ENCODE data around the gene AKAP13.
"Not testable (repeated sequence)": the region's sequence is repeated elsewhere in the genome, so short reads cannot be mapped to it uniquely, and the experiment has no call there.

The AKAP13 gene

DNA sequence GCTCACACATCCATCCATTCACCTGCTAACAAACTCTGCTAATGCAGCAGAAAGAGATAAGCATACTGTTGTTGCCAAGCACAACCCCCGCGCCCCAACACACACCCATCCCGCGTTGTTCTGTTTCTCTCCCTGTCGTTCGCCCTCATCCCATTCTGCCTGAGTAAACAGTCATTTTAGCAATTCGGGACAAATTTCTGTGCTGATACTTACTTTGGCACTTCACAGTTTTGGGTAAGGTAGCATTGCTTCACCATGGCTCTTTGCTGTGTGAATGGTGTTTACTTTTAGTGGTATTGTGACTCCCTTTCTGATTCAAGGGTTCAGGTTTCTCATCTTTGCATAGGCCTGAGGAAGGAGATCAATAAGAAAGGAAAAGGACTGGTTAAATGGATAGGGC, 149.7 kb downstream of the AKAP13 start:
- TF ChIP-seq, protein P1, sequence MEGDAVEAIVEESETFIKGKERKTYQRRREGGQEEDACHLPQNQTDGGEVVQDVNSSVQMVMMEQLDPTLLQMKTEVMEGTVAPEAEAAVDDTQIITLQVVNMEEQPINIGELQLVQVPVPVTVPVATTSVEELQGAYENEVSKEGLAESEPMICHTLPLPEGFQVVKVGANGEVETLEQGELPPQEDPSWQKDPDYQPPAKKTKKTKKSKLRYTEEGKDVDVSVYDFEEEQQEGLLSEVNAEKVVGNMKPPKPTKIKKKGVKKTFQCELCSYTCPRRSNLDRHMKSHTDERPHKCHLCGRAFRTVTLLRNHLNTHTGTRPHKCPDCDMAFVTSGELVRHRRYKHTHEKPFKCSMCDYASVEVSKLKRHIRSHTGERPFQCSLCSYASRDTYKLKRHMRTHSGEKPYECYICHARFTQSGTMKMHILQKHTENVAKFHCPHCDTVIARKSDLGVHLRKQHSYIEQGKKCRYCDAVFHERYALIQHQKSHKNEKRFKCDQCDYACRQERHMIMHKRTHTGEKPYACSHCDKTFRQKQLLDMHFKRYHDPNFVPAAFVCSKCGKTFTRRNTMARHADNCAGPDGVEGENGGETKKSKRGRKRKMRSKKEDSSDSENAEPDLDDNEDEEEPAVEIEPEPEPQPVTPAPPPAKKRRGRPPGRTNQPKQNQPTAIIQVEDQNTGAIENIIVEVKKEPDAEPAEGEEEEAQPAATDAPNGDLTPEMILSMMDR (IDR thresholded peaks at IDR 0.05; ENCODE audit: control insufficient read depth, insufficient read depth, low read depth, low read length, missing control alignments), result no peak
- H3K4me3 ChIP-seq (ENCODE audit: control insufficient read depth, low read depth, low read length), result no peak overlapping the region
- no peak for DNase-seq (ENCODE audit: low read depth)

DNA sequence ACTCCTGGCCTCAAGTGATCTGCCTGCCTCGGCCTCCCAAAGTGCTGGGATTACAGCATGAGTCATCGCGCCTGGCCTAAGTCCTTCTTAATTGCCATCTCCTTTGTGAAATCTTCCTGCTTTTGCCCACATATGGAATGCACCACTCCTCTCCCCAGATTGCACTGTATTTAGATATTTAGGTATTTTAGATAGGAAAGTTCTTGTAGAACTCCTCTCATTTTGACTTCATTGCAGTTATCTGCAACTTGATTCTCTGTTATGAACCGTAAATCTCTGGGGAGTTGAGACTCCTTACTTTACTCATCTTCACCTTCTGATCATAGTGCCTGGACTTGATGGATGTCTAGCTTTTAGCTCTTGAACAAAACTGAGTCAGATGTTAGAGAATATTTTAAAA, 150.7 kb downstream of the AKAP13 start:
- TF ChIP-seq, protein P1 (IDR thresholded peaks at IDR 0.05; ENCODE audit: control insufficient read depth, insufficient read depth, low read depth, low read length, missing control alignments), result no peak
- DNase-seq (ENCODE audit: low read depth), result no peak
- no peak overlapping the region for H3K4me3 ChIP-seq (ENCODE audit: control insufficient read depth, low read depth, low read length)

DNA sequence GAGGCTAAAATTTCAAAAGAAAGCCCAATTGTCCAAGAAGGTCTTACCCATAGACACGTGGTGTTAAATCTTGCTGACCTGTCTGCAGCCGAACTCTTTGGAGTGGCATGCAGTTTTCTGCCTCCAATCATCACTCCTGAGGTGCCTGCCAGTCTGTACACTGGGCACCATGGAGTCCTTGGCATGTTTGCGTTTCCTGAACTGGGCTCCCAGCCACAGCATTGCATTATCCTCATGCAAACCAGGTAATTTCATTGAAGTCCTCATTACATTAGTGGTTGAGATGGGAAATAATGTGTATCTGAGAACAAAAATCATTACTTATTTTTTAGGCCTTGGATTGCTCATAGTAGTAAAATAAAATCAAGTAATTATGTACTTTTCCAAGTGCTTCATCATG, 152.3 kb downstream of the AKAP13 start:
- no peak overlapping the region for H3K4me3 ChIP-seq (ENCODE audit: control insufficient read depth, low read depth, low read length)
- DNase-seq (ENCODE audit: low read depth), result no peak
- TF ChIP-seq, protein P1 (IDR thresholded peaks at IDR 0.05; ENCODE audit: control insufficient read depth, insufficient read depth, low read depth, low read length, missing control alignments), result no peak

DNA sequence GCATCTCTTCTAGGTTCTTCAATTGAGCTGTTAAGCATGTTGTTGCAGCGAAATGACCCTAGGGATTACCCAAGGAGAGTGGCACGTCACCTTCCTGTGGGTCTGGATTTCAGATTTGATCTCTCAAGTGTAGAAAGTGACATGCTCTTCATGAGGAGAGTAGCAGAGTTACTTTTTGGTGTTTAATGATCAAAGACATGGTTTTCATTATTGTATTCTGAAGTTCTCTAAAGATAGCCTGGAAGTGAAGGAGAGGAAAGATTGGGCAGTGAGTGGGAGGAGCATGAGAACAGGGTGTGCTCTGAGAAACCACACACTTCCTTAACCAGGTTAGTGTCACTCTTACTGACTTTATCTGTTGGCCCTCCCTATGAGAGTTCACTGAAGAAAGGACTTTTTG, 153.6 kb downstream of the AKAP13 start:
- DNase-seq (ENCODE audit: low read depth), result no peak
- TF ChIP-seq, protein P1 (IDR thresholded peaks at IDR 0.05; ENCODE audit: control insufficient read depth, insufficient read depth, low read depth, low read length, missing control alignments), result no peak
- no peak overlapping the region for H3K4me3 ChIP-seq (ENCODE audit: control insufficient read depth, low read depth, low read length)

DNA sequence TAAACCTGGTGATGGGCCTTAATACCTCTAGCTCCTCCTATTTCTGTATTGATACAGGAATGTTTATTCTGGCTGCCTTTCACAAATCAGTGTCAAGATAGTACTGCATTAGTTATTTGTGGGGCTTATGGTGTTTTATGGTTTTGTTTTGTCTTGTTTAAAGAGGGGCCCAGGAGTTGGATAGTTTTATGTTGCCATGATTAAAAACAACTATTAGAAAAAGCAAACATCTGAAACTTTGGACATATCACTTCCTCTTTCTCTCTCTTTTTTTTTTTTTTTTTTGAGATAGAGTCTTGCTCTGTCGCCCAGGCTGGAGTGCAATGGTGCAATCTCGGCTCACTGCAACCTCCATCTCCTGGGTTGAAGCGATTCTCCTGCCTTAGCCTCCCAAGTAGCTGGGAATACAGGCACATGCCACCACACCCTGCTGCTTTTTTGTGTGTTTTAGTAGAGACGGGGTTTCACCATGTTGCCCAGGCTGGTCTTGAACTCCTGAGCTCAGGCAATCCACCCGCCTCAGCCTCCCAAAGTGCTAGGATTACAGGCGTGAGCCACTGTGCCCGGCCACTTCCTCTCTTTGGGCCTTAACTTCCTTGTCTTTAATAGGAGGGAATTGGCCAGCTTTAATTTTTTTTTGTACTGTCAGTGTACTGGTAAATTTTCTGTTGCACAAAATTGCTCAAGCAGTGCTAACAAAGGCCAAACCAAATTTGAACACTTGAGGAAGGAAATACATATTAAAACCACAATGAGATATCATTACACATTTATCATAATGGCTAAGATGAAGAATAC, 155.3 kb downstream of the AKAP13 start:
- not testable (repeated sequence) for DNase-seq (ENCODE audit: low read depth)

DNA sequence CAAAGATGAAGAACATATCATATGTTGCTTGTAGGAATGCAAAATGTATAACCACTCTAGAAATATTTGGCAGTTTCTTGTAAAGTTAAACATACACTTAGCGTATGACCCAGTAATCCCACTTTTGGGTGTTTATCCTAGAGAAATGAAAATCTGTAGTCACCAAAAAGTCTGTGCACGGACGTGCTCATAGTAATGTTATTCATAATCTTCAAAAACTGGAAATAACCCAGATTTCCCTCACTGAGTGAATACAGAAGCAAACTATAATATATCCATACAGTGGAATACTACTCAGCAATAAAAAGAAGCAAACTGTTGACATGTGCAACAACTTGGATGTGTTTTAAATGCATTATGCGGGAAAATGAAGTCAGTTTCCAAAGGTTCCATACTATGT, 155.9 kb downstream of the AKAP13 start:
- DNase-seq (ENCODE audit: low read depth), result no peak
- no peak overlapping the region for H3K4me3 ChIP-seq (ENCODE audit: control insufficient read depth, low read depth, low read length)
- TF ChIP-seq, protein P1 (IDR thresholded peaks at IDR 0.05; ENCODE audit: control insufficient read depth, insufficient read depth, low read depth, low read length, missing control alignments), result no peak

More for the DNA sequence above, 155.3 kb downstream of the AKAP13 start:
- not testable (repeated sequence) for H3K4me3 ChIP-seq (ENCODE audit: control insufficient read depth, low read depth, low read length)

DNA sequence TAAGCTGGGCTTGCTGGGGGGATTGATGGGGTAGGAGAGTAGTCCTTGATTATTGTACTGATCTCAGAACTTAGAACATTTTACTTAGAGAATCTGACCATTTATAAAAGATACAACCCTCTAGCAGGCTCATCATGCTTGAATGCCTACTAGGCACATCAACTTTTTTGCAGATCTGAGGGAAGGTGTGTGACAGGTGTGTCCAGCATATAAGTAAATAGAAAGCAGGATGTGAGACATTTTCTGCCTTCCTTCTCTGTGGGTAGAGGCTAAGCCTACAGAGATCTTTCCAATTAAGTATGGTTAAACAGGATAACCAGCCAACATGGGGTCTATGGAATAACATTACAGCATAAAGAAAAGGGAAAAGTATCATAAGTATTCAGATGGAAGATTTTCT, 159.1 kb downstream of the AKAP13 start:
- TF ChIP-seq, protein P1 (IDR thresholded peaks at IDR 0.05; ENCODE audit: control insufficient read depth, insufficient read depth, low read depth, low read length, missing control alignments), result no peak
- no peak overlapping the region for H3K4me3 ChIP-seq (ENCODE audit: control insufficient read depth, low read depth, low read length)
- no peak for DNase-seq (ENCODE audit: low read depth)
